ENCODE data around the gene ASGR2. TPM values are rescaled to one million over a fixed set of nuclear protein-coding genes. Genes with fewer than 3 reads are reported as not detected.

Gene ASGR2
- total RNA-seq, 1 experiment from 2014 or later = not detected

GRCh38 chr17:7079581-7080455, 34.8 kb downstream of the ASGR2 start, which contains the start of gene CLEC10A:
CLEC10A (minus strand) TSS chr17:7080251; CDS start chr17:7078812, 1,439 bp downstream.
- DNase-seq = no peak
- no peaks in the 10 kb centered on the region for H3K4me1 Mint-ChIP-seq (ENCODE audit: low read depth, unreplicated experiment)
- H3K27ac Mint-ChIP-seq (ENCODE audit: unreplicated experiment) = no peak within 1 kb of the TSS
- H3K27me3 Mint-ChIP-seq (ENCODE audit: unreplicated experiment) = peaks cover 53% of the 10 kb centered on the region
- TF ChIP-seq CTCF (IDR thresholded peaks at IDR 0.05; ENCODE audit: unreplicated experiment) = no peak
- H3K9me3 Mint-ChIP-seq (ENCODE audit: low read depth, unreplicated experiment) = no peaks in the 10 kb centered on the region
- H3K4me3 Mint-ChIP-seq (ENCODE audit: low read depth, unreplicated experiment) = no peak within 1 kb of the TSS
- intact Hi-C loops (cut with micrococcal nuclease; ENCODE audit: unreplicated experiment) = no loop called here
- peaks cover 3% of the 10 kb centered on the region for H3K36me3 Mint-ChIP-seq (ENCODE audit: insufficient read depth, unreplicated experiment)
- CTCF ChIA-PET = interaction anchor here (0.5 kb wide), 1 partner anchor 515 kb away, joined by 8 read pairs; no protein-coding TSS in a partner anchor
- no TSS peak for BruUV-seq (replicated peaks)

- no peak for TF ChIP-seq CTCF (IDR thresholded peaks at IDR 0.05; ENCODE audit: unreplicated experiment)
- no peak overlapping the region for H3K4me3 Mint-ChIP-seq (ENCODE audit: low read depth, unreplicated experiment)
- H3K27ac Mint-ChIP-seq (ENCODE audit: unreplicated experiment) = no peak overlapping the region
- H3K9me3 Mint-ChIP-seq (ENCODE audit: low read depth, unreplicated experiment) = no peaks in the 10 kb centered on the region
- H3K4me1 Mint-ChIP-seq (ENCODE audit: low read depth, unreplicated experiment) = no peaks in the 10 kb centered on the region
- DNase-seq = no peak
- no TSS peak for BruUV-seq (replicated peaks)
- CTCF ChIA-PET = no interaction called here
- H3K27me3 Mint-ChIP-seq (ENCODE audit: unreplicated experiment) = peaks cover 48% of the 10 kb centered on the region
- peaks cover 3% of the 10 kb centered on the region for H3K36me3 Mint-ChIP-seq (ENCODE audit: insufficient read depth, unreplicated experiment)
- intact Hi-C loops (cut with micrococcal nuclease; ENCODE audit: unreplicated experiment) = no loop called here
Measured at GRCh38 chr17:7078711-7079110, 35.9 kb downstream of the ASGR2 start.

GRCh38 chr17:7077911-7078546, 36.6 kb downstream of the ASGR2 start:
- peaks cover 3% of the 10 kb centered on the region for H3K36me3 Mint-ChIP-seq (ENCODE audit: insufficient read depth, unreplicated experiment)
- no peak overlapping the region for H3K27ac Mint-ChIP-seq (ENCODE audit: unreplicated experiment)
- H3K27me3 Mint-ChIP-seq (ENCODE audit: unreplicated experiment) = peaks cover 42% of the 10 kb centered on the region
- BruUV-seq (replicated peaks) = no TSS peak
- TF ChIP-seq CTCF (IDR thresholded peaks at IDR 0.05; ENCODE audit: unreplicated experiment) = no peak
- no peak overlapping the region for H3K4me3 Mint-ChIP-seq (ENCODE audit: low read depth, unreplicated experiment)
- no peaks in the 10 kb centered on the region for H3K4me1 Mint-ChIP-seq (ENCODE audit: low read depth, unreplicated experiment)
- H3K9me3 Mint-ChIP-seq (ENCODE audit: low read depth, unreplicated experiment) = no peaks in the 10 kb centered on the region
- CTCF ChIA-PET = no interaction called here
- intact Hi-C loops (cut with micrococcal nuclease; ENCODE audit: unreplicated experiment) = no loop called here
- no peak for DNase-seq

GRCh38 chr17:7074931-7075330, 39.7 kb downstream of the ASGR2 start:
- no TSS peak for BruUV-seq (replicated peaks)
- TF ChIP-seq CTCF (IDR thresholded peaks at IDR 0.05; ENCODE audit: unreplicated experiment) = no peak
- H3K4me1 Mint-ChIP-seq (ENCODE audit: low read depth, unreplicated experiment) = no peaks in the 10 kb centered on the region
- intact Hi-C loops (cut with micrococcal nuclease; ENCODE audit: unreplicated experiment) = no loop called here
- H3K9me3 Mint-ChIP-seq (ENCODE audit: low read depth, unreplicated experiment) = no peaks in the 10 kb centered on the region
- no peak overlapping the region for H3K4me3 Mint-ChIP-seq (ENCODE audit: low read depth, unreplicated experiment)
- H3K27me3 Mint-ChIP-seq (ENCODE audit: unreplicated experiment) = peaks cover 49% of the 10 kb centered on the region
- no peak overlapping the region for H3K27ac Mint-ChIP-seq (ENCODE audit: unreplicated experiment)
- CTCF ChIA-PET = interaction anchor here (0.6 kb wide), 1 partner anchor 87 kb away, joined by 3 read pairs; no protein-coding TSS in a partner anchor
- peaks cover 9% of the 10 kb centered on the region for H3K36me3 Mint-ChIP-seq (ENCODE audit: insufficient read depth, unreplicated experiment)
- DNase-seq = no peak

All from Calu3 (cell line).